ENCODE results near the gene TRIM25. TPM values are rescaled to one million over a fixed set of nuclear protein-coding genes. Genes with fewer than 3 reads are reported as not detected.
A peak's percentile ranks its signal among the peaks of the same experiment; 100 is the strongest.

TRIM25 gene
- total RNA-seq, 6 experiments from 2014 or later, result 35.6 to 60.8 (median 49.8) TPM

DNA sequence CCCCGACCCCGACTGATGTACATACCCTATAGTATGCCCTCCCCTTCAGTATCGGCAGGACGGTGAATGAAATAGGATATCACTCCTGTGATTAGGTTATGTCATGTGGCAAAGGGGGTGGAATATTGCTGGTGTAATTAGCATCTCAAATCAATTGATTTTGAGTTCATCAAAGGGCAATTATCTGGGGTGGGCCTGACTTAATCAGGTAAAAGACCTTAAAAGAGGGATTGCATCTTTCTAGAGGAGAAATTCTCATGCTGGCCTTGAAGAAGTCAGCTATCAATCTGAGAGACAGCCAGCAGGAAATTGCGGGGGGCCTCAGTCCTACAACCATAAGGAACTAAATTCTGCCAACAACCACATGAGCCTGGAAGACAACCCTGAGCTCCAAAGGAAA is 10.3 kb downstream of the TRIM25 start:
- H3K4me3 ChIP-seq, result no peak overlapping the region
- intact Hi-C loops (cut with DNase I), result no loop called here
- DNase-seq (peak in 1 of 3 donors; percentile 22), ATAC-seq (no peak)
- H3K27me3 ChIP-seq, result no peaks in the 10 kb centered on the region
- H3K4me1 ChIP-seq, result peaks cover 0 to 20% (median 1%) of the 10 kb centered on the region in 4 donors
- H3K9me3 ChIP-seq, result no peaks in the 10 kb centered on the region
- 94% methylated on average over 3 of the region's 5 CpGs for WGBS (ENCODE audit: insufficient coverage, low coverage, low lambda C conversion rate, missing lambda C conversion rate)
- H3K36me3 ChIP-seq, result peaks cover 9 to 100% (median 63%) of the 10 kb centered on the region in 4 donors
- no peak overlapping the region for H3K27ac ChIP-seq
- TF ChIP-seq POLR2A (IDR thresholded peaks at IDR 0.05), result no peak
- TF ChIP-seq, protein P1, sequence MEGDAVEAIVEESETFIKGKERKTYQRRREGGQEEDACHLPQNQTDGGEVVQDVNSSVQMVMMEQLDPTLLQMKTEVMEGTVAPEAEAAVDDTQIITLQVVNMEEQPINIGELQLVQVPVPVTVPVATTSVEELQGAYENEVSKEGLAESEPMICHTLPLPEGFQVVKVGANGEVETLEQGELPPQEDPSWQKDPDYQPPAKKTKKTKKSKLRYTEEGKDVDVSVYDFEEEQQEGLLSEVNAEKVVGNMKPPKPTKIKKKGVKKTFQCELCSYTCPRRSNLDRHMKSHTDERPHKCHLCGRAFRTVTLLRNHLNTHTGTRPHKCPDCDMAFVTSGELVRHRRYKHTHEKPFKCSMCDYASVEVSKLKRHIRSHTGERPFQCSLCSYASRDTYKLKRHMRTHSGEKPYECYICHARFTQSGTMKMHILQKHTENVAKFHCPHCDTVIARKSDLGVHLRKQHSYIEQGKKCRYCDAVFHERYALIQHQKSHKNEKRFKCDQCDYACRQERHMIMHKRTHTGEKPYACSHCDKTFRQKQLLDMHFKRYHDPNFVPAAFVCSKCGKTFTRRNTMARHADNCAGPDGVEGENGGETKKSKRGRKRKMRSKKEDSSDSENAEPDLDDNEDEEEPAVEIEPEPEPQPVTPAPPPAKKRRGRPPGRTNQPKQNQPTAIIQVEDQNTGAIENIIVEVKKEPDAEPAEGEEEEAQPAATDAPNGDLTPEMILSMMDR (IDR thresholded peaks at IDR 0.05), result no peak

DNA sequence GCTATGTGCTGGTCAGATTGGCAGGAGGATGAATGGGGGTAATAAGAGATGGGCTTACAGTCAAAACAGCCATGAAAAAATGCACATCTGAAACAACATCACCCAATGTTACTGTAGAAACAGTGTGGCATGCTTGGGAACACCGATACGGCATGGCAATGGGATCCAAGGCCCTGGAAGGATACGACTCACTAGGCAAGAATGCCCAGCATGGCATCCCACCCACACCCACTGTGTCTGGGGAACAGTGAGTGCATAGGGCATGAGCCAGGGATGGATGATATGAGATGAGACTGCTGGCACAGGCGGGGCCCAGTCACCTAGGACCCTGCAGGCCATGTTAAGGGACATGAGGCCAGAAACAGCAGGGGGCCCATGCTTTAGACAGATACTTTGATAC is 11.5 kb downstream of the TRIM25 start:
- intact Hi-C loops (cut with DNase I), result no loop called here
- peak in 1 of 4 donors; percentile 6 for ATAC-seq

DNA sequence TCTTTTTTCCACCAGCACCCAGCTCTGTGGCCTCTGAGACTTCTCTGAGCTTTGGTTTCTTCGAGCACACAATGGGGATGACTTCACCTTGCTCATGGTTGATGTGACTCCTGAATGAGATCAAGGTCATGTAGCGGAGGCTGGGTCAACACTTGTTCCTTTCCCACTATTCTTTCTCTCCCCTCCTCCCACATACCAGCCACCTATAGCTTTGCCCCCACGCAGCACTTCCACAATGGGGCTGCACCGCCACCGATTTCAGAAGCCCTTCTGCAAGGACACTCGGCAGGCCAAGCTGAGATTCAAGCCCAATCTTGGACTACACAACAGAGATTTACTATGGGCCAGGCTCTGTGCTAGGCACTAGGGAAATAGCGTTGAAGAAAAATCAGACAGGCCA is 14.4 kb downstream of the TRIM25 start:
- DNase-seq, result peak in 1 of 3 donors; percentile 11
- 95% methylated on average over 7 of the region's 7 CpGs for WGBS (ENCODE audit: insufficient coverage, low coverage, low lambda C conversion rate, missing lambda C conversion rate)

More for the DNA sequence above, 11.5 kb downstream of the TRIM25 start:
- H3K4me1 ChIP-seq, result peaks cover 0 to 8% (median 0%) of the 10 kb centered on the region in 4 donors
- H3K4me3 ChIP-seq, result no peak overlapping the region
- no peaks in the 10 kb centered on the region for H3K9me3 ChIP-seq
- H3K27ac ChIP-seq, result no peak overlapping the region
- peak in 1 of 3 donors; percentile 28 for DNase-seq
- TF ChIP-seq, protein P1 (IDR thresholded peaks at IDR 0.05), result no peak
- TF ChIP-seq POLR2A (IDR thresholded peaks at IDR 0.05), result no peak
- H3K27me3 ChIP-seq, result no peaks in the 10 kb centered on the region
- H3K36me3 ChIP-seq, result peaks cover 9 to 100% (median 62%) of the 10 kb centered on the region in 4 donors
- WGBS (ENCODE audit: insufficient coverage, low coverage, low lambda C conversion rate, missing lambda C conversion rate), result 71% methylated on average over 2 of the region's 4 CpGs

DNA sequence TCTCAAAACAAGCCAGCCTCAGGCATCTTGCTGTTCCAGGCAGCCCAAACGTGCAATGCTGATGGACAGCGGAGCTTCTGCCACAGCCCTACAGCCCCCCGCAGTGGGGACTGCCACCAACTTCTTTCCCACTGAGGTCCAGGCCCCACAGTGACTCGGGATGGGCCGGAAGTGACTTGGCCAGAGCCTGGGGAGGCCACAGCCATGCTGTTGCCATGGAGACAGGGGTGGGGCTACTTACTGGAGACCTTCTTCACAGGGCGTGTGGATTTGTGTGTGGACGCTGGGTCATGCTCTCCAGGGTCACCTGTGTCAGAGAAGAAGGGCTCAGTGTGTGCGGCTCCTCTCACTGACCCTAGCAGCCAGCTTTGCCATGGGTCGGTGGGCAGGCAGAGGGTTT is 15.0 kb downstream of the TRIM25 start:
- ATAC-seq (peak in 1 of 4 donors; percentile 23), DNase-seq (no peak)
- Histone ChIP-seq H3K4me3 (no peak overlapping the region), H3K9me3 (no peaks in the 10 kb centered on the region), H3K36me3 (peaks cover 8 to 100% (median 60%) of the 10 kb centered on the region in 4 donors), H3K27me3 (no peaks in the 10 kb centered on the region), H3K27ac (no peak overlapping the region), H3K4me1 (peaks cover 0 to 3% (median 0%) of the 10 kb centered on the region in 4 donors)
- WGBS (ENCODE audit: insufficient coverage, low coverage, low lambda C conversion rate, missing lambda C conversion rate), result 68% methylated on average over 3 of the region's 9 CpGs
- intact Hi-C loops (cut with DNase I), result no loop called here
- no peak for TF ChIP-seq POLR2A (IDR thresholded peaks at IDR 0.05)
- TF ChIP-seq, protein P1 (IDR thresholded peaks at IDR 0.05), result no peak

More for the DNA sequence above, 14.4 kb downstream of the TRIM25 start:
- Histone ChIP-seq H3K9me3 (no peaks in the 10 kb centered on the region), H3K4me1 (peaks cover 0 to 3% (median 0%) of the 10 kb centered on the region in 4 donors), H3K27ac (no peak overlapping the region), H3K27me3 (no peaks in the 10 kb centered on the region), H3K36me3 (peaks cover 9 to 100% (median 59%) of the 10 kb centered on the region in 4 donors), H3K4me3 (no peak overlapping the region)
- intact Hi-C loops (cut with DNase I), result no loop called here
- TF ChIP-seq, protein P1 (IDR thresholded peaks at IDR 0.05), result no peak
- no peak for TF ChIP-seq POLR2A (IDR thresholded peaks at IDR 0.05)
- no peak for ATAC-seq

Data from right lobe of liver (tissue), 6 donors.